HepG2 (cell line): ENCODE data around the gene ADIPOR2. TPM values are rescaled to one million over a fixed set of nuclear protein-coding genes. Genes with fewer than 3 reads are reported as not detected.
A peak's percentile ranks its signal among the peaks of the same experiment; 100 is the strongest.

ENCODE experiments used
- ATAC-seq: fragments of 200-7000 bp; cut with Tn5 transposase; 3 replicates; pipeline ENCODE4 v1.9.1; 2020; ENCODE audit warnings: mild to moderate bottlenecking, moderate library complexity
- BruUV-seq: library from RNA; stranded (reverse); fragments of 400-500 nt; replicated peaks from 2 replicates; lab custom pipeline; 2021; lab: Mats Ljungman, UMichigan
- CTCF ChIA-PET: fragments of 300-600 bp; formaldehyde crosslinking; extraction: SDS; loops from one replicate; lab custom pipeline; 2021; ENCODE audit warnings: low total read pairs, inconsistent platforms, low intra/inter-chr PET ratio; lab: Yijun Ruan, JAX
- POLR2A ChIA-PET: fragments of 350-600 bp; sonication (Branson Sonifier 250); formaldehyde crosslinking; loops from one replicate; lab custom pipeline; 2020; ENCODE audit warnings: antibody characterized with exemption, inconsistent platforms; lab: Yijun Ruan, JAX
- DNase-seq: peaks from one replicate; pipeline ENCODE4 v3.0.0-alpha.2; 2015; ENCODE audit warnings: low spot score
- FAIRE-seq: peaks from 3 replicates; lab custom pipeline; 2011; peaks lifted over from hg19 to GRCh38; lab: Jason Lieb, UNC
- H2AFZ ChIP-seq: one replicate; pipeline ENCODE4 v1.6.1; 2011; ENCODE audit warnings: low read length, inconsistent platforms
- H3K27ac ChIP-seq: fragments of 300-600 bp; 3 replicates; pipeline ENCODE4 v1.8.0; 2011; ENCODE audit warnings: mixed run types, mild to moderate bottlenecking, mixed read lengths, low read length, inconsistent platforms; ENCODE audit not compliant: insufficient read depth; ENCODE audit errors: extremely low read length
- H3K27me3 ChIP-seq, 2 experiments: fragments of 200-600 bp in 1 of 2; 2 replicates in 1 of 2; 3 replicates in 1 of 2; pipeline versions ENCODE4 v1.6.0 to v1.8.0; 2011; ENCODE audit warnings: low read length in 2 of 2, mild to moderate bottlenecking in 2 of 2, moderate library complexity in 2 of 2, inconsistent platforms in 1 of 2; ENCODE audit not compliant: insufficient read depth in 2 of 2, control insufficient read depth in 1 of 2
- H3K36me3 ChIP-seq, 2 experiments: fragments of 200-600 bp in 1 of 2; replicated peaks in 1 of 2; 2 replicates in 1 of 2; 3 replicates in 1 of 2; pipeline versions ENCODE4 v1.5.1 to v1.8.0; 2011; ENCODE audit warnings: low read length in 2 of 2, inconsistent platforms in 1 of 2; ENCODE audit not compliant: insufficient read depth in 2 of 2, control insufficient read depth in 1 of 2
- H3K4me1 ChIP-seq: 2 replicates; pipeline ENCODE4 v1.5.1; 2012; ENCODE audit warnings: low read length, inconsistent platforms; ENCODE audit not compliant: insufficient read depth
- H3K4me2 ChIP-seq: 2 replicates; pipeline ENCODE4 v1.6.0; 2011; ENCODE audit warnings: low read depth, low read length, inconsistent platforms
- H3K4me3 ChIP-seq, 3 experiments: fragments of 200-600 bp in 1 of 3; sonication (generic), shearing (Covaris generic) in 1 of 3; replicated peaks in 1 of 3; 2 replicates each; pipeline ENCODE4 v1.5.1; 2011 to 2016; ENCODE audit warnings: low read length in 3 of 3, inconsistent platforms in 2 of 3, low read depth in 2 of 3, mild to moderate bottlenecking in 2 of 3, control low read depth in 1 of 3, mixed read lengths in 1 of 3; ENCODE audit not compliant: insufficient read depth in 1 of 3
- H3K79me2 ChIP-seq: one replicate; pipeline ENCODE4 v1.6.1; 2011; ENCODE audit warnings: low read length, inconsistent platforms; ENCODE audit not compliant: insufficient read depth
- H3K9ac ChIP-seq: 2 replicates; pipeline ENCODE4 v1.6.0; 2011; ENCODE audit warnings: mild to moderate bottlenecking, low read depth, low read length, inconsistent platforms; ENCODE audit not compliant: insufficient read depth
- H3K9me3 ChIP-seq: 2 replicates; pipeline ENCODE4 v1.5.1; 2012; ENCODE audit warnings: mild to moderate bottlenecking, low read length
- H4K20me1 ChIP-seq: 2 replicates; pipeline ENCODE4 v1.6.0; 2011; ENCODE audit warnings: inconsistent platforms, mild to moderate bottlenecking, low read length, moderate library complexity; ENCODE audit not compliant: insufficient read depth
- ATF2 ChIP-seq: sonication (generic); formaldehyde crosslinking; IDR thresholded peaks from 2 replicates; pipeline ENCODE4 v1.4.0; 2020; ENCODE audit warnings: missing genetic modification reagents
- GATA4 ChIP-seq: sonication (generic); IDR thresholded peaks from 2 replicates; pipeline ENCODE4 v1.6.1; 2016; ENCODE audit warnings: antibody characterized with exemption, low read depth, borderline replicate concordance
- MAX ChIP-seq: IDR thresholded peaks from 2 replicates; pipeline ENCODE4 v1.6.1; 2012; ENCODE audit warnings: inconsistent platforms
- PRDM10 ChIP-seq: sonication (generic); formaldehyde crosslinking; IDR thresholded peaks from 2 replicates; pipeline ENCODE4 v1.4.0; 2020; ENCODE audit warnings: low read depth, missing genetic modification reagents
- TRIM24 ChIP-seq: sonication (generic); formaldehyde crosslinking; IDR thresholded peaks from 2 replicates; pipeline ENCODE4 v1.8.0; 2022; ENCODE audit warnings: mild to moderate bottlenecking, missing genetic modification reagents
- ZNF530 ChIP-seq: sonication (generic); formaldehyde crosslinking; IDR thresholded peaks from 2 replicates; pipeline ENCODE4 v1.5.0; 2020; ENCODE audit warnings: low read depth, mild to moderate bottlenecking, missing genetic modification reagents
- ZNF572 ChIP-seq: sonication (generic); formaldehyde crosslinking; IDR thresholded peaks from 2 replicates; pipeline ENCODE4 v1.5.1; 2020; ENCODE audit warnings: mild to moderate bottlenecking, missing genetic modification reagents
- ZNF691 ChIP-seq: sonication (generic); formaldehyde crosslinking; IDR thresholded peaks from 2 replicates; pipeline ENCODE4 v1.4.0; 2020; ENCODE audit warnings: missing genetic modification reagents, low read depth, mild to moderate bottlenecking, borderline replicate concordance
- ZNF710 ChIP-seq: sonication (generic); formaldehyde crosslinking; IDR thresholded peaks from 2 replicates; pipeline ENCODE4 v1.5.0; 2020; ENCODE audit warnings: mild to moderate bottlenecking, missing genetic modification reagents, borderline replicate concordance
- ZNF75D ChIP-seq: sonication (generic); formaldehyde crosslinking; IDR thresholded peaks from 2 replicates; pipeline ENCODE4 v1.8.1; 2023; ENCODE audit warnings: missing genetic modification reagents, mild to moderate bottlenecking, borderline replicate concordance
- ZNF790 ChIP-seq: sonication (generic); formaldehyde crosslinking; IDR thresholded peaks from 2 replicates; pipeline ENCODE4 v1.8.0; 2022; ENCODE audit warnings: missing genetic modification reagents, mild to moderate bottlenecking, borderline replicate concordance
- ZSCAN9 ChIP-seq: IDR thresholded peaks from 2 replicates; pipeline ENCODE4 v1.6.1; 2016; ENCODE audit warnings: borderline replicate concordance
- WGBS: methylation state at CpG from one replicate; pipeline ENCODE4 v1.1.6; 2017; ENCODE audit warnings: low lambda C conversion rate; 5-methylcytosine and 5-hydroxymethylcytosine counted together
- in situ Hi-C: cut with HindIII; loops from 2 replicates; pipeline ENCODE4 v1.10.0; 2017; ENCODE audit warnings: low pct_unique_long_range_greater_than_20kb; ENCODE audit not compliant: extremely low pct_ligation_motif_present
- intact Hi-C: fragments of 100-400 bp; cut with micrococcal nuclease; formaldehyde crosslinking; loops from one replicate; pipeline ENCODE4 v1.10.0; 2022; ENCODE audit not compliant: unreplicated experiment
- polyA plus RNA-seq, 8 experiments: library from polyadenylated mRNA; depleted of rRNA in 3 of 8; stranded (reverse) in 7 of 8; unstranded in 1 of 8; fragments of >200 nt; fragmentation: Illumina TruSeq in 4 of 8; extraction: Trizol in 4 of 8; gene quantifications; 2 replicates each; pipeline versions ENCODE4 v1.2.1 to v1.2.3, GENCODE V29; 2011 to 2016; ENCODE audit warnings: low read depth in 4 of 8, missing spikeins in 1 of 8, mixed read lengths in 1 of 8; ENCODE audit not compliant: insufficient read depth in 1 of 8
- total RNA-seq, 5 experiments: library from RNA; depleted of rRNA; stranded (reverse); fragments of >200 nt; fragmentation: Illumina TruSeq; extraction: Trizol; gene quantifications; 2 replicates each; pipeline ENCODE4 v1.2.3, GENCODE V29; 2016; ENCODE audit warnings: low read depth in 1 of 5

The ADIPOR2 gene
- total and polyA plus RNA-seq, 2 of the 13 experiments (the other 11 are each of a cell fraction or from before 2014, with no cell fraction given), result 35.2 to 52.2 TPM

GRCh38 chr12:1662761-1663439 is 28.0 kb upstream of the ADIPOR2 start (continued):
- TF ChIP-seq ZNF572 (CRISPR knock-in tag) (0 out of 2 replicates have a peak, but pooled peaks have one; percentile 31), GATA4 (no peak), MAX (no peak)

- no peaks in the 10 kb centered on the region for H4K20me1 ChIP-seq
- no peaks in the 10 kb centered on the region for H3K27me3 ChIP-seq
- H3K4me1 ChIP-seq, result peaks cover 64% of the 10 kb centered on the region
- no peak overlapping the region for H3K4me3 ChIP-seq
- in situ Hi-C loops (no loop called here), intact Hi-C loops (loop anchor here (10.0 kb wide), 1 partner anchor 101 kb away; no protein-coding TSS in a partner anchor)
- H3K9ac ChIP-seq, result no peak overlapping the region
- no TSS peak for BruUV-seq
- ATAC-seq (no peak), FAIRE-seq (no peak), DNase-seq (no peak)
- CTCF ChIA-PET, result no interaction called here
- H3K36me3 ChIP-seq, result no peaks in the 10 kb centered on the region
- no peaks in the 10 kb centered on the region for H3K9me3 ChIP-seq
- H3K4me2 ChIP-seq, result no peak overlapping the region
- no peak overlapping the region for H2AFZ ChIP-seq
- no peaks in the 10 kb centered on the region for H3K79me2 ChIP-seq
- 86% methylated on average over 11 of the region's 11 CpGs for WGBS
- POLR2A ChIA-PET, result no interaction called here
- H3K27ac ChIP-seq, result peak overlapping the region; percentile 9
- no peak for TF ChIP-seq ZNF530
- TF ChIP-seq ZNF75D (CRISPR knock-in tag), result no peak
- no peak for TF ChIP-seq TRIM24
- 0 out of 2 replicates have a peak, but pooled peaks have one; percentile 43 for TF ChIP-seq ZNF710
- TF ChIP-seq ZSCAN9 (CRISPR knock-in tag), result no peak
- TF ChIP-seq ZNF790 (CRISPR knock-in tag), result no peak
- no peak for TF ChIP-seq PRDM10 (CRISPR knock-in tag)
- no peak for TF ChIP-seq ATF2 (CRISPR knock-in tag)
- no peak for TF ChIP-seq ZNF691
Measured at GRCh38 chr12:1663440-1664132, 27.3 kb upstream of the ADIPOR2 start.
